ENCODE results near the gene FMO5. TPM values are rescaled to one million over a fixed set of nuclear protein-coding genes. Genes with fewer than 3 reads are reported as not detected.
A peak's percentile ranks its signal among the peaks of the same experiment; 100 is the strongest.
"Not testable (repeated sequence)": the region's sequence is repeated elsewhere in the genome, so short reads cannot be mapped to it uniquely, and the experiment has no call there.

Gene FMO5
- total RNA-seq, 2 experiments from 2014 or later: 0.66 to 0.96 TPM

DNA sequence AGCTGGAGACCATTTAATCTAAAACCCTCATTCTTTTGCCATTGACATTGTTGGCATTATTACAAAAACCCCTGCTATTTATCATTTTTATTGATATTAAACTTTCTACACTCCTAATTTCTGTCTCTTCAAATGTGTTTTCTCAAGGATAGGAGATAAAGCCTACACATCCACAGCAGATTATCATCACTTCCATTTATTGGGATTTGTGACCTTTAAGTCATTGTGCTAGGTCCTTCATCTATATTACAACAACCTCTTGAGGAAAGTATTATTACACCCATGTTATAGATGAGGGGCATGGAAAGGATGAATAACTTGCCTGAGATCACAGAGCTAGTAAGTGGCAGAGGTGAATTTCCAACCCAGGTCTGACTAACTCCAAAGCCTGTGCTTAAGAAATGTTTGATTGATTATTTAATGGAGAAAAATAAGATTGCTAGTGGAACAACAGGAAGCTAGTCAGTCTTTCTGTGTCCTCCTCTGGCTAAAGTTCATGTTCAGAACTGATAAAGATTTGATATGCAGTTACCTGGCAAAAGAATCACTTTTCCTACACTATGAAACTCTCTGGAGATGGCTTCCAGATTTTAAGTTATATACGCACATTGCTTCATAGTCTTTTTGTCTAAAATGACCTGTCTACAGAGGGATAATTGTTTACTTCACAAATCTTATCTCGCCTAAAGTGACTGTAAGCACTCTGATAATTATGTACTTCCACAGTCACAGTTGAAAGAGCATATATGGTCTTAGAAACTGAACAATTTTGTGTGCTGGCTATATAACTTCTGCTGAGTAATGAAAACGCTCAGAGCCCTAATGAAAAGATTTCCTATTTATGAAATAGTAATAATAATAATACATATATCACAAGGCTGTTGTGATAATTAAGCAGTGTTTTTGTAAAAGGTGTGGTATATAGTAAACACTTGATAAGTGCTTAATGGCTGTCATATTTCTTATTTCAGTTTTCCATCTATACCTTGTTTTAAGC is 15.0 kb downstream of the FMO5 start:
- DNase-seq (no peak), ATAC-seq (no peak)
- Mint-ChIP-seq H3K4me1 (no peaks in the 10 kb centered on the region), H3K4me3 (no peak overlapping the region), H3K27me3 (no peaks in the 10 kb centered on the region), H3K36me3 (no peaks in the 10 kb centered on the region), H3K27ac (no peak overlapping the region), H3K9me3 (ENCODE audit: low read depth) (no peaks in the 10 kb centered on the region)
- CTCF ChIA-PET: no interaction called here

DNA sequence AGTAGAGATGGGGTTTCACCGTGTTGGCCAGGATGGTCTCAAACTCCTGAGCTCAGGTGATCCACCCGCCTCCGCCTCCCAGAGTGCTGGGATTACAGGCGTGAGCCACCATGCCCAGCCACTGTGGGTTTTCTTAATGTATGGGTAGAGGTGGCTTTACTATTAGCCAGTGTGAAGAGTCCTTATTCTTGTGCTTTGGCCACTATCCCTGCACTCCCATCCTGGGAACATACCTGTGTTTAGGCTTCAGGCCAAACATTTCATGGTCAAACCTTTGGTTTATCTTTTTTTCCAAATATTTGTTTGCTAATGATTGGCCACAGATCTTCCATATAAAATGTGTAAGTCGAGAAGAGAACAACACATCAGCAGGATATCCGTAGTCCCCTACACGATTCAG is 16.5 kb downstream of the FMO5 start:
- Mint-ChIP-seq H3K27ac (no peak overlapping the region), H3K36me3 (no peaks in the 10 kb centered on the region), H3K27me3 (no peaks in the 10 kb centered on the region), H3K4me3 (no peak overlapping the region), H3K4me1 (no peaks in the 10 kb centered on the region), H3K9me3 (ENCODE audit: low read depth) (no peaks in the 10 kb centered on the region)
- ATAC-seq: no peak
- CTCF ChIA-PET: no interaction called here
- no peak for DNase-seq

DNA sequence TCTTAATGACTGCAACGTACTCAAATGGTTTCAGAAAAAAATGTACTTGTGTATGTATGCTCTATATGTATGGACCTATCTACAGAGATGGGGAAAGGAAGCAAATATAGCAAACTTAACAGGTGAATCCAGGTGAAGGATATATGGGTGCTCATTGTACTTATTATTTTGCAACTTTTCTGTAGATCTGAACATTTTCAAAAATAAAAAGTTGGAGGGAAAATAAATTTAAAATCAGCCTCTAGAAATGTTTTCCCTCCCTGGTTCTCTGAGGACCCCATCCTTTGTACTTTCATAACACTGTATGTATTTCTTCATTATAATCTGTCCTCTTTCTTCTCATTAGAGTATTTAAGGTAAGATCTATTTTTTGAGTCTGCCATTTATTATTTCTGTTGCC is 17.9 kb downstream of the FMO5 start:
- DNase-seq: no peak
- H3K4me1 Mint-ChIP-seq: no peaks in the 10 kb centered on the region
- CTCF ChIA-PET: no interaction called here

DNA sequence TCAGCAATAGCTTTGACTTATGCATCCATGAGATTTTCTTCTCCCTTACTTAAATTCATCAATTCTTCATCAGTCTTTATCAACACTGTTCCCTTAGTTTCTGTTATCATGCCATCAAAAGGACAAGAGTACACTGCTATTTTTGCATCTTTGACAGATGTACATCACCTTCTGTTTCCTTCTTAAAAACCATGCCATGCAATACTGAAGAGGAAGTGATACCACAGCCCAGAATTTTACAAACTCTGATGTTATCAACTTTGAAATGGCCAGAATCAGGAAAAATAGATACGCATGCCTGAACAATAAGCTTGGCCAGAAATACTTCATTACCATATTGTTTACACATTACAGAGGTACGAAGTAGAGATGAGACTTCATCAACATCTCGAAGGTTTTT is 21.1 kb downstream of the FMO5 start:
- DNase-seq: no peak
- Mint-ChIP-seq H3K36me3 (peaks cover under 1% of the 10 kb centered on the region), H3K4me3 (no peak overlapping the region), H3K27me3 (no peaks in the 10 kb centered on the region), H3K9me3 (ENCODE audit: low read depth) (no peaks in the 10 kb centered on the region), H3K4me1 (peaks cover 3% of the 10 kb centered on the region), H3K27ac (no peak overlapping the region)
- ATAC-seq: no peak
- CTCF ChIA-PET: no interaction called here

More for the DNA sequence above, 17.9 kb downstream of the FMO5 start:
- H3K9me3 Mint-ChIP-seq (ENCODE audit: low read depth): no peaks in the 10 kb centered on the region
- no peak overlapping the region for H3K27ac Mint-ChIP-seq
- H3K4me3 Mint-ChIP-seq: no peak overlapping the region
- H3K36me3 Mint-ChIP-seq: no peaks in the 10 kb centered on the region
- no peaks in the 10 kb centered on the region for H3K27me3 Mint-ChIP-seq
- no peak for ATAC-seq

DNA sequence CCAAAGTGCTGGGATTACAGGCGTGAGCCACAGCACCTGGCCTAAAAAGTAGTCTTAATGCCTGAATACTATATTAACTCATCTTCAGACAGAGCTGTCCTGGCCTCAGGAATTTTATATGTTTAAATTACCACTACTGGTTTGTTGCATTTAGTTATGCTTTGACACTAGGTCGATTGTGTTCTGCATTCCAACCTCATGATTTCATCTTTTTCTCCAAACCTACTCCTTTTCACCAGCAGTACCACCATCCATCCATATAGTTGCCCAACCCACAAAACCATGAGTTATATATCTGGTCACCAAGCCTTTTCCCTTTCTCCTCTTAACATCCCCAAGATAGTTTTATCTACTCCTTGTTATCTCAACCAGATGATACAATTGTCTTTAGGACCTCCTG is 22.6 kb downstream of the FMO5 start:
- Mint-ChIP-seq H3K4me3 (no peak overlapping the region), H3K9me3 (ENCODE audit: low read depth) (no peaks in the 10 kb centered on the region), H3K4me1 (peaks cover 8% of the 10 kb centered on the region), H3K27me3 (no peaks in the 10 kb centered on the region), H3K27ac (no peak overlapping the region), H3K36me3 (peaks cover 2% of the 10 kb centered on the region)
- DNase-seq: no peak
- ATAC-seq: no peak
- CTCF ChIA-PET: no interaction called here

DNA sequence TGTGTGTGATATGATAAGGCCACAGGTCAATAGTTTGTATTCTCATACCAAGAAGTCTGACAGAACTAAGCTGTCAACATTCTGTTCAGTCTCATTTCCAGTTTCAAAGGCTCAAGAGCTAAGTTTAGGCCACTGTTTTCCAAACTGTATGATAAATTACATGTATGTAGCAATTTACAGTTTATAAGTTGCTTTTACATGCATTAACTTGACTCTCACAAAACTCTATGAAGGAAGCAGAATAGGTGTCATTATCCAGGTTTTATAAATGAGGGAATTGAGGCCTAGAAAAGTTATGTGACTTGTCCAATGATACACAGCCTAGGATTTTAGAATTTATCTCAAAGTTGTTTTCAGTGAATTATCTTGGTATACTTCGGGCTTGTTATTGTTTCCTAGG is 23.4 kb downstream of the FMO5 start:
- H3K36me3 Mint-ChIP-seq: peaks cover 2% of the 10 kb centered on the region
- no peaks in the 10 kb centered on the region for H3K27me3 Mint-ChIP-seq
- H3K4me1 Mint-ChIP-seq: peaks cover 8% of the 10 kb centered on the region
- H3K4me3 Mint-ChIP-seq: no peak overlapping the region
- H3K9me3 Mint-ChIP-seq (ENCODE audit: low read depth): no peaks in the 10 kb centered on the region
- CTCF ChIA-PET: no interaction called here
- ATAC-seq (no peak), DNase-seq (no peak)
- no peak overlapping the region for H3K27ac Mint-ChIP-seq

DNA sequence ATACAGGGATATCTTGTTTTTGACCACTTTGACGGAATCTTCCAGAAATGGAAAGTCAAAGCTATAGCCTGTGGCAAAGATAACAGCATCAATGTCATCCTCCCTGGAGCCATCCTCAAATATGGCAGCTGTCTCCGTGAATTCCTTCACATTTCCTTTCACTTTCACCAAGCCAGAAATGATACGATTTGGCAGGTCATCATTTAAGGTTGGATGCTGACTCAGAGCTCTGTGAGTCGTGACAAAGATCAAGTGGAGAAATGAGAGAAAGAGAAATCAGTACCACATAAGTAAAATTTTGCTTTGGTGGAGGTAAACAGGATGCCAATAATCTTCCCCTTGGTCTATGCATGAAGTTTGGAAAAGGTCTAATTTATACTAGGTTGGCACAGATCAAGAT is 23.9 kb downstream of the FMO5 start:
- no peak for DNase-seq
- no peaks in the 10 kb centered on the region for H3K9me3 Mint-ChIP-seq (ENCODE audit: low read depth)
- no peaks in the 10 kb centered on the region for H3K27me3 Mint-ChIP-seq
- ATAC-seq: no peak
- no peak overlapping the region for H3K4me3 Mint-ChIP-seq
- peaks cover 8% of the 10 kb centered on the region for H3K4me1 Mint-ChIP-seq
- peaks cover 2% of the 10 kb centered on the region for H3K36me3 Mint-ChIP-seq
- CTCF ChIA-PET: no interaction called here
- no peak overlapping the region for H3K27ac Mint-ChIP-seq

DNA sequence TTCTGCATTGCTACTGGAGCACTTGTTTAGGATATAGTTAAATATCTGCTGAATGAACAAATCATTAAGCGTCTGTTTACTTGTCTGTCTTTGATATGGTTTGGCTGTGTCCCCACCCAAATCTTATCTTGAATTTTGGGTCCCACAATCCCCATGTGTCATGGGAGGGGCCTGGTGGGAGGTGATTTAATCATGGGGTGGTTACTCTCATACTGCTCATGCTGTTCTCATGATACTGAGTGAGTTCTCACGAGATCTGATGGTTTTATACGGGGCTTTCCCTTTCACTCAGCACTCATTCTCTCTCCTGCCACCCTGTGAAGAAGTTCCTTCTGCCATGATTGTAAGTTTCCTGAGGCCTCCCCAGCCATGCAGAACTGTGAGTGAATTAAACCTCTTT is 27.8 kb downstream of the FMO5 start:
- not testable (repeated sequence) for H3K36me3 Mint-ChIP-seq; ATAC-seq; H3K27ac Mint-ChIP-seq; H3K27me3 Mint-ChIP-seq; H3K4me3 Mint-ChIP-seq; H3K9me3 Mint-ChIP-seq (ENCODE audit: low read depth); DNase-seq; H3K4me1 Mint-ChIP-seq
- CTCF ChIA-PET: interaction anchor here (1.2 kb wide), 1 partner anchor 46 kb away, joined by 3 read pairs; no protein-coding TSS in a partner anchor

DNA sequence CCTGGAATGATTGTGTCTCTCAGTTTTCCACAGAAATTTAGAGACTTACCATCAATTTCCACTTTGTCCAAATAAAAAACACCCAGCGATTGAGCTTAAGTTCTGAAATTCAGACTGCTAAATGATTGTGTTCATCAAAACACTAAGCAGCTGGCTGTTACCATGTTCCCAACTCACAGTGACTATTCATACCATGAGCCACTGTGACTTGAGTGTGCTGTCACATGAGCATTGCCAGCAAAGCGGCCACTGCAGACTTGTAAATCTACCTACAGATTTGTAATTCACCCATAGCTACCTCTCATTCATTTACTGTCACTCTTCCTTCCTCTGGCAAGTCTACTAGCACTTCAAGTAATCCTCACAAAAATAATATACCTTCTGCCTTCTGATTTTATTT is 35.6 kb downstream of the FMO5 start:
- DNase-seq (no peak), ATAC-seq (no peak)
- no peaks in the 10 kb centered on the region for H3K36me3 Mint-ChIP-seq
- no peak overlapping the region for H3K27ac Mint-ChIP-seq
- H3K9me3 Mint-ChIP-seq (ENCODE audit: low read depth): no peaks in the 10 kb centered on the region
- no peaks in the 10 kb centered on the region for H3K4me1 Mint-ChIP-seq
- CTCF ChIA-PET: no interaction called here
- peaks cover 4% of the 10 kb centered on the region for H3K27me3 Mint-ChIP-seq
- H3K4me3 Mint-ChIP-seq: no peak overlapping the region

DNA sequence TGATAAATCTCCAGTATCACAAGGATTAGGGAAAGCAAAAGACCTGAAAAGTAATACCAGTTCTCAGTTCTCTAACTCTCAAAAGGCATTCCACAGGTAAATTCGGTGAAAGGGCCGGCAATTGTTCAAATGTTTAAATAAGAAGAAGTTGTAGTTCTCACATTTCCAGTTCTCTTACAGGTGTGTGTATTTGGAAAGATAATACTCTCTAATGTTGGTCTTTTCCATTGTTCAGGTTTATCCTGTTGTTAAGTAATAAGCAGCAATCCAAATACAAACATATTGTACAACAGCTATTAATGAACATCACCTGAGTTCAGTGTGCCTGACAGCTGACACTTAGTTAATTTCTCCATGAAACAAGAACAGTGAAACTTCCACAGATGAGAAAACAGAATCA is 39.7 kb downstream of the FMO5 start:
- H3K9me3 Mint-ChIP-seq (ENCODE audit: low read depth): no peaks in the 10 kb centered on the region
- ATAC-seq (no peak), DNase-seq (no peak)
- CTCF ChIA-PET: interaction anchor here (1.6 kb wide), 1 partner anchor 58 kb away, joined by 4 read pairs; the partner anchor contains the start of gene CHD1L
- no peaks in the 10 kb centered on the region for H3K4me1 Mint-ChIP-seq
- no peaks in the 10 kb centered on the region for H3K36me3 Mint-ChIP-seq
- H3K27me3 Mint-ChIP-seq: peaks cover 4% of the 10 kb centered on the region
- H3K27ac Mint-ChIP-seq: no peak overlapping the region
- H3K4me3 Mint-ChIP-seq: no peak overlapping the region

DNA sequence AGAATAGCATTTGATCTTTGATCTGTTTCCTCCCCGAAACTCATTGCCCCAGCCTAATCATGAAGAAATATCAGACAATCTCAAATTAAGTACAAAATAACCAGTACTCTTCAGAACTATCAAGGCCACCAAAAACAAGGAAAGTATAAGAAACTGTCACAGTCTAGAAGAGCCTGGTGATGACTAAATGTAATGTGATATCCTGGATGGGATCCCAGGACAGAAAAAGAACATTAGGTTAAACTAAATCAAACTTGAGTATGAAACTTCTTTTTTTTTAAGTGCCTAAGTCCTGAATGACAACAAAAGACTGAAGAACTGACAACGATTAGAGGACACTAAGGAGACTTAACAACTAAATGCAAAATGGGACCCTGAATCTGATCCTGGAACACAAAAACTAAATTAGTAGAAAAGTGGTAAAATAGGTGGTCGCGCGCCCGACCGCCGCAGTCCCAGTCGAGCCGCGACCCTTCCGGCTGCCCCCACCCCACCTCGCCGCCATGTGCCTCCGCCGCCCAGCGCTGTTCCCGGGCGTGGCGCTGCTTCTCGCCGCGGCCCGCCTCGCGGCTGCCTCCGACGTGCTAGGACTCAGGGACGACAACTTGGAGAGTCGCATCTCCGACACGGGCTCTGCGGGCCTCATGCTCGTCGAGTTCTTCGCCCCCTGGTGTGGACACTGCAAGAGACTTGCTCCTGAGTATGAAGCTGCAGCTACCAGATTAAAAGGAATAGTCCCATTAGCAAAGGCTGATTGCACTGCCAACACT is 47.3 kb downstream of the FMO5 start:
- Mint-ChIP-seq H3K9me3 (ENCODE audit: low read depth) (peaks cover 7% of the 10 kb centered on the region), H3K4me3 (no peak overlapping the region), H3K4me1 (peaks cover 20% of the 10 kb centered on the region), H3K36me3 (peaks cover 25% of the 10 kb centered on the region), H3K27me3 (peaks cover 20% of the 10 kb centered on the region), H3K27ac (no peak overlapping the region)
- CTCF ChIA-PET: interaction anchor here (1.0 kb wide), 1 partner anchor 64 kb away, joined by 3 read pairs; no protein-coding TSS in a partner anchor
- ATAC-seq (no peak), DNase-seq (no peak)

DNA sequence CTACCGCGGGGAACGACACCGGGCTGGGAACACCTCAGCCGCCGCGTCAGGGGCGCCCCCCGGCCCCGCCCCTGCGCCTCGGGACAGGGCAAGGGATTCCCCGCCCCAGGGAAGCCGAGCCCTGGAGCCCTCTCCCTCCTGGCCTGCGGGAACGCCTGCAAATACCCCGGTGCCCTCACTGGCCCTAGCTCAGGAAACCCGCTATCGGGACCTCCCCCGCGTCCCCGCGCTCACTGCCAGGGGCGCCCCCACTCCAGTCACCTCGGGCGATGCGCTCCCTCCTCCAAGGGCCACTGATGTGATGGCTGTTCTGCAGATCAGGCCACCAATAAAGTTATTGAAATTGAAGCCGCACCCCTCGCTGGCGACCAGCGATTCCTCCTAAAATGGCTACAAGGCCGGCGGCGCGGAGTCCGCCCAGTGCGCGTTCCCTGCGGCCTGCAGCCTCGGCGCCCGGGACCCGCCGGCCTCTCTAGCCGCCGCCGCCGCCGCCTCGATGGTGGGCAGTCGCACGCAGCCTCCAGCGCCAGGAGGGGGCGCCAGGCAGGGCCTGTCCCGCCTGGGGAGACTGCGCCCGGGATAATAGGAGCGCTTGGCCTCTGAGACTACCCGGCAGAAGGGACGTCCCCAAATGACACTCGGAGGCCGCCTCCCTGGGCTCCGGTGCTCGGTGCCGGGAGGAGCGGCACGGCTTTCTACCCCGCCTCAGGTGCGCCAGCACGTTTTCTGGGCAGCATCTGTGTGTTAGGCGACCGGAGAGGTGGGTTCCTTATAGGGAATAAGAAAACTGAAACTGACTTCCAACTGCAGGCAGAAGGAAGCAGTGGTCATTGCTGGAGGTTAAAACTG is 52.7 kb downstream of the FMO5 start, which contains the start of gene PRKAB2:
PRKAB2 (minus strand) TSS at position 303 of the 849 bp plus-strand sequence. CDS start 326 bp downstream, outside the sequence.
- H3K4me1 Mint-ChIP-seq: peaks cover 35% of the 10 kb centered on the region
- H3K4me3 Mint-ChIP-seq: peak within 1 kb of the TSS; percentile 96
- peak; percentile 85 for ATAC-seq
- peaks cover 3% of the 10 kb centered on the region for H3K27me3 Mint-ChIP-seq
- DNase-seq: peak; percentile 95
- peak within 1 kb of the TSS; percentile 96 for H3K27ac Mint-ChIP-seq
- peaks cover 4% of the 10 kb centered on the region for H3K9me3 Mint-ChIP-seq (ENCODE audit: low read depth)
- CTCF ChIA-PET: interaction anchor here (0.9 to 4.3 kb wide), 4 partner anchors 10 to 77 kb away, joined by 3 to 42 read pairs (median 3); partner anchors contain the start of gene CHD1L
- H3K36me3 Mint-ChIP-seq: peaks cover 26% of the 10 kb centered on the region
